Renal cortex interstitium (tissue), 11 donors: Measurements from ENCODE around the gene PLXNA3. TPM values are rescaled to one million over a fixed set of nuclear protein-coding genes. Genes with fewer than 3 reads are reported as not detected.

Source experiments
- DNase-seq, 11 donors: peaks; one replicate each; pipeline ENCODE4 v3.0.0-alpha.2; 2013; ENCODE audit warnings: low read depth in 9 of 11, low spot score in 4 of 11; ENCODE audit errors: extremely low read depth in 1 of 11
- polyA plus RNA-seq, 3 donors: library from polyadenylated mRNA; unstranded; fragments of 120-200 nt; gene quantifications; one replicate each; pipeline ENCODE4 v1.2.1, GENCODE V29; 2013; ENCODE audit not compliant: insufficient read length in 3 of 3

Gene PLXNA3
- polyA plus RNA-seq, 3 donors, result 52.8 to 72.0 (median 57.0) TPM

- no peak for DNase-seq
Measured at GRCh38 chrX:154445776-154446175, 12.3 kb upstream of the PLXNA3 start.

GRCh38 chrX:154446430-154446829 lies 11.7 kb upstream of the PLXNA3 start:
- no peak for DNase-seq

- no peak for DNase-seq
Measured at GRCh38 chrX:154448484-154448883, 9.6 kb upstream of the PLXNA3 start.

GRCh38 chrX:154449618-154450017 lies 8.5 kb upstream of the PLXNA3 start:
- DNase-seq, result no peak

DNA sequence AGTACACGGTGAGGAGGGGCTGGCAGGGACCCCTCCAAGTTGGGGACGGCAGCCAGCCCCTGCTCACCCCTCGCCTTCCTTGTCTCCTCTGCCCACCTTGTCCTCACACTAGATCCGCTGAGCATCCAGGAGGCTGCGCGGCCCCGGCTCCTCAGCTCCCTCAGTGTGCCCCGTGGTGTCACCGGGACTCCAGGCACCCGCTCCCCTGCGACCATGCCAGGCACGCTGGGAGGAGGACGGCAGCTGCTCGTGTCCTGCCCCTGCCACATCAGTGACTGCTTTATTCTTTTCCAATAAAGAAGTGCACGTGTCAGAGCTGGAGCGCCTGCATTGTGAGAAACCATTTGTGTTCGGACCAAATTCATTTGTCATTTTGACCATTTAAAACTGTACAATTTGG lies 7.8 kb upstream of the PLXNA3 start:
- DNase-seq, result no peak

GRCh38 chrX:154452823-154453222 lies 5.3 kb upstream of the PLXNA3 start:
- DNase-seq, result no peak

GRCh38 chrX:154457491-154458115 lies 478 bp upstream of the PLXNA3 start:
- DNase-seq, result no peak

- DNase-seq, result no peak
Measured at GRCh38 chrX:154458954-154459778, 1.1 kb downstream of the PLXNA3 start.

- DNase-seq, result no peak
Measured at GRCh38 chrX:154459832-154460231, 1.8 kb downstream of the PLXNA3 start.

- DNase-seq, result no peak
Measured at GRCh38 chrX:154460326-154460725, 2.2 kb downstream of the PLXNA3 start.

- DNase-seq, result no peak
Measured at GRCh38 chrX:154462396-154462795, 4.3 kb downstream of the PLXNA3 start.

DNA sequence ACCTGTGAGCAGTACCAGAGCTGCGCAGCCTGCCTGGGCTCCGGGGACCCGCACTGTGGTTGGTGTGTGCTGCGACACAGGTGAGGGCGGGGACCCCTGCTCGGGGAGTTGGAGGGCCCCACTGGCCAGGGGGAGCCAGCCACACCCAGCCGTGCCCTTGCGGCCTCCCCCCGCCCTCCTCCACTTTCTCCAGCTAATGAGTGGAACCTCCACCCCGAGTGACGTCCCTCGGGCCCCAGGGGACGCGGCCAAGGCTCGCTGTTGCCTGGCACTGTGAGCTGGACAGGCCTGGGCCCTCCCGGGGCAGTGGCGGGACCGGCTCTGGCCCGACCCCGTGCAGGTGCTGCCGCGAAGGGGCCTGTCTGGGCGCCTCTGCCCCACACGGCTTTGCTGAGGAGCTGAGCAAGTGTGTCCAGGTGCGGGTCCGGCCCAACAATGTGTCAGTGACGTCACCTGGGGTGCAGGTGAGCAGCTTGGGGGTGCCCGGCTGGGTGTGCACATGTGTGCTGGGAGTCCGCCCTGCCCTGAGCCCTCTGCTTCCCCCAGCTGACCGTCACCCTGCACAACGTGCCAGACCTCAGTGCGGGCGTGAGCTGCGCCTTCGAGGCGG lies 5.6 kb downstream of the PLXNA3 start:
- DNase-seq, result no peak

- no peak for DNase-seq
Measured at GRCh38 chrX:154464806-154465365, 6.8 kb downstream of the PLXNA3 start.

DNA sequence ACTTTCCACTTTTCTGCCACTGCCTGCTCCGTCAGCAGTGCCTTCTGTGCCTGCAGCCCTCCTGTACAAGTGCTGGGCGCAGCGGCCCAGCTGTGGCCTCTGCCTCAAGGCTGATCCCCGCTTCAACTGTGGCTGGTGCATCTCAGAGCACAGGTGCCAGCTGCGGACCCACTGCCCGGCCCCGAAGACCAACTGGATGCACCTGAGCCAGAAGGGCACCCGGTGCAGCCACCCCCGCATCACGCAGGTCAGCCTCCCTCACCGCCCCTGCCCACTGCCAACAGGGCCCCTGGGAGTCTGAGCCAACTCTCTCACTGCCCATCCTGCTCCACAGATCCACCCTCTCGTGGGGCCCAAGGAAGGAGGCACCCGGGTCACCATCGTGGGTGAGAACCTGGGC lies 7.5 kb downstream of the PLXNA3 start:
- DNase-seq, result no peak

- DNase-seq, result no peak
Measured at GRCh38 chrX:154466036-154466435, 8.0 kb downstream of the PLXNA3 start.

DNA sequence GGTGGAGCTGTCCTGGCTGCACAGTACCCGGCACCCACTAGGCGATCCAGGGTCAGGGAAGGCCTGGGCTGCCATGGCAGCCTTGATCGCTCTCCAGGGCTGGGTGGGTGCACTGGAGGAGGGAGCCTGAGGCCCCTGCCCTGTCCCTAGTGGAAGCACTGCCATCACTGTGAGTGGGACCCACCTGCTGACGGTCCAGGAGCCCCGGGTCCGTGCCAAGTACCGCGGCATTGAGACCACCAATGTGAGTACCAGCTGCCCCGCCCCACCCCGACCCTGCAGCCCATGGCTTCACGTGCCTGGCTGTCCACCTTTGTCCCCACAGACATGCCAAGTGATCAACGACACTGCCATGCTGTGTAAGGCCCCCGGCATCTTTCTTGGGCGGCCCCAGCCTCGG lies 8.8 kb downstream of the PLXNA3 start:
- DNase-seq, result no peak

DNA sequence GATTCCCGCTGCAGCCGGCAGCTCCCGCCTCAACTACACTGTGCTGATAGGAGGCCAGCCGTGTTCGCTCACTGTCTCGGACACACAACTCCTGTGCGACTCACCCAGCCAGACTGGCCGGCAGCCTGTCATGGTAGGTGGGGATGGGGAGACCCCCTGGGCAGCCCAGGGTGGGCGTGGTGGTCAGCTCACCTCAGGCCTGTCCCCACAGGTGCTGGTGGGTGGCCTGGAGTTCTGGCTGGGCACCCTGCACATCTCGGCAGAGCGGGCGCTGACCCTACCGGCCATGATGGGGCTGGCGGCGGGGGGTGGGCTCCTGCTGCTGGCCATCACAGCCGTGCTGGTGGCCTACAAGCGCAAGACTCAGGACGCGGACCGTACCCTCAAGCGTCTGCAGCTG lies 9.5 kb downstream of the PLXNA3 start:
- DNase-seq, result no peak

DNA sequence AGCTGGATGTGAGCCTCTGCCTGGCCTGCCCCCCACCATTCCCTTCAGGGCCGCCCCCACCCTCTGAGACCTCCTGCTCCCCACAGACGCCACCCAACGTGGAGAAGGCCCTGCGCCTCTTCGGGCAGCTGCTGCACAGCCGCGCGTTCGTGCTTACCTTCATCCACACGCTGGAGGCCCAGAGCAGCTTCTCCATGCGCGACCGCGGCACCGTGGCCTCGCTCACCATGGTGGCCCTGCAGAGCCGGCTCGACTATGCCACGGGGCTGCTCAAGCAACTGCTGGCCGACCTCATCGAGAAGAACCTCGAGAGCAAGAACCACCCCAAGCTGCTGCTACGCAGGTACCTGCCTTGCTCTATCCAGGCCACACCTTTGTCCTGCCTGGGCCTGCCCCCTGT lies 10.1 kb downstream of the PLXNA3 start:
- no peak for DNase-seq

DNA sequence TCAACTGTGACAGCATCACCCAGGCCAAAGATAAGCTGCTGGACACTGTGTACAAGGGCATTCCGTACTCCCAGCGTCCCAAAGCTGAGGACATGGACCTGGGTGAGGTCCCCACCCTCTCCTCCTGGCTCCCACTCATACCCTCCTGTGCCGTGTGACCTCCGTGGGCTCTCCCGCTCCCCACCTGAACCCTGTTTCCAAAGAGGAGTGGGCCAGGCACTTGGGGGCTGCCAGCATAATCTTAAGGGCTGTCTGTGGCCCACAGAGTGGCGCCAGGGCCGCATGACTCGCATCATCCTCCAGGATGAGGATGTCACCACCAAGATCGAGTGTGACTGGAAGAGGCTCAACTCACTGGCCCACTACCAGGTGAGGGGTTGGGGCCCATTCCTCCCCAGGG lies 11.0 kb downstream of the PLXNA3 start:
- DNase-seq, result no peak

- DNase-seq, result no peak
Measured at GRCh38 chrX:154469880-154470279, 11.8 kb downstream of the PLXNA3 start.
